HFFc6 (cell line): ENCODE measurements around the gene FAM20B. TPM values are rescaled to one million over a fixed set of nuclear protein-coding genes. Genes with fewer than 3 reads are reported as not detected.

Experiments used
- DNase-seq: peaks from one replicate; pipeline ENCODE4 v3.0.0-alpha.2; 2018
- H3K27ac Mint-ChIP-seq: 2 replicates; pipeline ENCODE4 v1.8.0; 2020; ENCODE audit warnings: mild to moderate bottlenecking, mixed read lengths
- H3K27me3 Mint-ChIP-seq: 2 replicates; pipeline ENCODE4 v1.8.0; 2021; ENCODE audit warnings: mild to moderate bottlenecking, moderate library complexity, mixed read lengths; ENCODE audit not compliant: insufficient read depth
- H3K36me3 Mint-ChIP-seq: 2 replicates; pipeline ENCODE4 v1.8.0; 2021; ENCODE audit warnings: low read depth, mixed read lengths
- H3K4me1 Mint-ChIP-seq: 2 replicates; pipeline ENCODE4 v1.8.0; 2020; ENCODE audit warnings: low read depth, mixed read lengths
- H3K4me3 Mint-ChIP-seq: 2 replicates; pipeline ENCODE4 v1.8.0; 2020; ENCODE audit warnings: mild to moderate bottlenecking, moderate library complexity, mixed read lengths
- H3K9me3 Mint-ChIP-seq: 2 replicates; pipeline ENCODE4 v1.8.0; 2020; ENCODE audit warnings: mild to moderate bottlenecking, mixed read lengths
- CTCF ChIP-seq: fragments of 200-600 bp; sonication (generic); IDR thresholded peaks from 2 replicates; pipeline ENCODE4 v1.5.0; 2021; ENCODE audit warnings: antibody characterized with exemption, mild to moderate bottlenecking
- total RNA-seq, 6 experiments: library from RNA; stranded (reverse); fragmentation: NEBNext Ultra II Directional; extraction: Animal tissue kit (Norgen Biotek cat#: 25700); gene quantifications; 2 replicates in 1 of 6; 3 replicates in 5 of 6; pipeline ENCODE4 v1.2.3, GENCODE V29; 2021

FAM20B gene
- total RNA-seq, 6 experiments from 2014 or later = 58.4 to 65.7 (median 61.5) TPM

- Mint-ChIP-seq H3K4me3 (peak overlapping the region; percentile 42; the same call in 1 of the 2 replicates), H3K27ac (peak overlapping the region; percentile 48), H3K36me3 (no peaks in the 10 kb centered on the region), H3K4me1 (peaks cover 27% of the 10 kb centered on the region), H3K9me3 (no peaks in the 10 kb centered on the region), H3K27me3 (no peaks in the 10 kb centered on the region; the same call in none of the 2 replicates)
- DNase-seq = peak; percentile 89
- TF ChIP-seq CTCF = no peak
Observed at GRCh38 chr1:179016706-179017382, 8.8 kb upstream of the FAM20B start.

DNA sequence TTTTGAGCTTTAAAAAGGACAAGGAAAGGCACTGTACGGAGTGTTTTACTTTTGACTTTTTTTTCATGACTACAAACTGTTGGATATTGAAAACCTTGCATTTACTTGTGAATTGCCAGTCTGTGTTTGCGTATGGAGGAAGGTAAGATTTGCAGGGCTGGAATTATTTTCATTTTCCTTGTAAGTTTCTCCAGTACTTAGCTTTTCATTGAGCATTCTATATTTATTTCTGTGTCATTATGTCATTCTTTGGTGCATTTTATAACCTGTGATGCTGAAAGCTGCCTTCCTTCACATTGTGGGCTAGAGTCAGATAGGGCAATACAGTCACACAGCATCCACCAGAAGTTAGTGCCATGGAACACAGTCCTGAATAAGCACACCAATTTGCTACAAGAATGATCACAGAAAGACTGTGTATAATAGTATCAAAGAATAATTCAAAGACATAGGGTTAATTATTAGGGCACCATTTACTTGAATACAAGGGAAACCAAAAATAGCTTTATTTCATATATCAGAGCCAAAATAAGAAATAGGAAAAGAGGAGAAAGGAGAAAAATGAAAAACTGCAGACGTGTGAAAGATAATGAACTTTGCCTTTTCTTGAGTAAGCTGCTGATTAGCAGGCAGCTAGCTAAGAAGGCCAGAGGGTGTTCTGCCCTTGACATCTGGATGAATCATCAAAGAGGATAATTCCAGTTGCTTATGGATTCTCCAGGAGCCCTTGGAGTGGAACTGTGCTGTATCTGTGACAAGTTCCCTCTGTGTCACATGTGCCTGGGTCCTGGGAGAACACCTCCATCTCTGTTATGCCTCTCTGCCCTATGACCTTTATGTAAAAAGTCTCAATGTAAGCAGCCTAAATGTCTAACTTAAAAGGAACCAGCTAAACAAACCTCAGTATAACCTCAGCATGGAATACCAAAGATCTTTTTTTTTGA lies 8.0 kb upstream of the FAM20B start:
- Mint-ChIP-seq H3K27ac (peak overlapping the region; percentile 54), H3K4me3 (peak overlapping the region; percentile 42), H3K27me3 (peaks cover 2% of the 10 kb centered on the region), H3K4me1 (peaks cover 27% of the 10 kb centered on the region), H3K36me3 (no peaks in the 10 kb centered on the region), H3K9me3 (no peaks in the 10 kb centered on the region)
- TF ChIP-seq CTCF = no peak
- DNase-seq = peak; percentile 27

DNA sequence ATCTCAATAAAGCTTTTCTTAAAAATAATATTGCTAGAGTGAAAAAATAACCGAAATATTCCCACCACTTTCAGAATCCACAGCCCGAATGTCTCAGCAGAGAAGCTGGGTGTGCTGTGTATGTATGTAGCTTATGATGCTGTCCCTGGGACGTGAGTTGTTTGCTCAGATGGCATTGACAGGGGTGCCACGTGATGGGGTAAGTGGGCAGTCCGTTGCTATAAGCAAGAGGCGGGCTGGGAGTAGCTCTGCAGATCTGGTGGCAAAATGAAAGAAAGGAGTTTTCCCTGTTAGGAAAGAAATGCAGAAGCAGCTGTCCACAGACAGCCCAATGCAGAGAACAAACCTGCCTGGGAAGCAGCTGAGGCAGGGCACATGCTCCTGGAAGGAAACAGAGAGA lies 3.8 kb upstream of the FAM20B start:
- H3K36me3 Mint-ChIP-seq = no peaks in the 10 kb centered on the region
- no peak for TF ChIP-seq CTCF
- no peak overlapping the region for H3K27ac Mint-ChIP-seq
- H3K27me3 Mint-ChIP-seq = peaks cover 4% of the 10 kb centered on the region
- peaks cover 30% of the 10 kb centered on the region for H3K4me1 Mint-ChIP-seq
- no peaks in the 10 kb centered on the region for H3K9me3 Mint-ChIP-seq
- H3K4me3 Mint-ChIP-seq = no peak overlapping the region
- no peak for DNase-seq

GRCh38 chr1:179023946-179024650 lies 1.6 kb upstream of the FAM20B start:
- Mint-ChIP-seq H3K27me3 (peaks cover 4% of the 10 kb centered on the region), H3K4me3 (no peak overlapping the region), H3K4me1 (peaks cover 34% of the 10 kb centered on the region), H3K36me3 (no peaks in the 10 kb centered on the region), H3K27ac (no peak overlapping the region), H3K9me3 (no peaks in the 10 kb centered on the region)
- TF ChIP-seq CTCF = no peak
- no peak for DNase-seq

- TF ChIP-seq CTCF = peak; percentile 14
- peaks cover 50% of the 10 kb centered on the region for H3K4me1 Mint-ChIP-seq
- peak overlapping the region; percentile 81 for H3K27ac Mint-ChIP-seq
- H3K9me3 Mint-ChIP-seq = no peaks in the 10 kb centered on the region
- H3K36me3 Mint-ChIP-seq = no peaks in the 10 kb centered on the region
- DNase-seq = peak; percentile 18
- peak overlapping the region; percentile 93 for H3K4me3 Mint-ChIP-seq
- peaks cover 4% of the 10 kb centered on the region for H3K27me3 Mint-ChIP-seq
Observed at GRCh38 chr1:179025975-179026812, 500 bp downstream of the FAM20B start.
